DND-41 (cell line): ENCODE data around the gene AFF1.

Experiments
- ATAC-seq: fragments of 200-7000 bp; cut with Tn5 transposase; 3 replicates; pipeline ENCODE4 v1.9.1; 2021; ENCODE audit warnings: low read depth; ENCODE audit not compliant: insufficient read depth
- DNase-seq: peaks from one replicate; pipeline ENCODE4 v3.0.0-alpha.2; 2020
- H2AFZ ChIP-seq: 2 replicates; pipeline ENCODE4 v1.6.0; 2012; ENCODE audit warnings: low read depth, low read length
- H3K27ac ChIP-seq: 2 replicates; pipeline ENCODE4 v1.5.1; 2012; ENCODE audit warnings: low read length, inconsistent platforms
- H3K27me3 ChIP-seq: fragments of 200-600 bp; sonication (generic); 2 replicates; pipeline ENCODE4 v1.6.0; 2012; ENCODE audit warnings: low read length, mild to moderate bottlenecking, inconsistent platforms; ENCODE audit not compliant: insufficient read depth, poor library complexity
- H3K36me3 ChIP-seq: 2 replicates; pipeline ENCODE4 v1.5.1; 2012; ENCODE audit warnings: low read length, inconsistent platforms; ENCODE audit not compliant: insufficient read depth
- H3K4me1 ChIP-seq: 2 replicates; pipeline ENCODE4 v1.5.1; 2012; ENCODE audit warnings: mild to moderate bottlenecking, low read length; ENCODE audit not compliant: insufficient read depth
- H3K4me2 ChIP-seq: 2 replicates; pipeline ENCODE4 v1.6.0; 2012; ENCODE audit warnings: mild to moderate bottlenecking, moderate library complexity, low read length, inconsistent platforms; ENCODE audit not compliant: insufficient read depth
- H3K4me3 ChIP-seq, 2 experiments: fragments of 200-600 bp in 1 of 2; shearing (Covaris generic) in 1 of 2; 2 replicates each; pipeline ENCODE4 v1.5.1; 2012 to 2016; ENCODE audit warnings: inconsistent platforms in 2 of 2, low read length in 2 of 2, mild to moderate bottlenecking in 2 of 2, low read depth in 1 of 2, moderate library complexity in 1 of 2
- H3K79me2 ChIP-seq: 2 replicates; pipeline ENCODE4 v1.6.0; 2012; ENCODE audit warnings: low read length, inconsistent platforms; ENCODE audit not compliant: insufficient read depth
- H3K9ac ChIP-seq: 2 replicates; pipeline ENCODE4 v1.6.0; 2012; ENCODE audit warnings: low read depth, mild to moderate bottlenecking, inconsistent platforms, low read length, moderate library complexity
- H3K9me3 ChIP-seq: 2 replicates; pipeline ENCODE4 v1.5.1; 2012; ENCODE audit warnings: low read length, moderate library complexity, mild to moderate bottlenecking, inconsistent platforms; ENCODE audit not compliant: insufficient read depth, severe bottlenecking
- H4K20me1 ChIP-seq: 2 replicates; pipeline ENCODE4 v1.6.0; 2012; ENCODE audit warnings: low read length; ENCODE audit not compliant: insufficient read depth
- EZH2 ChIP-seq: IDR thresholded peaks from 3 replicates; pipeline ENCODE4 v1.6.1; 2012; ENCODE audit warnings: borderline replicate concordance, low read depth, mild to moderate bottlenecking, moderate library complexity, low read length, inconsistent platforms; ENCODE audit not compliant: severe bottlenecking
- TF ChIP-seq, protein P1 (sequence below): IDR thresholded peaks from 2 replicates; pipeline ENCODE4 v1.5.1; 2012; ENCODE audit warnings: borderline replicate concordance, low read length, moderate library complexity, mild to moderate bottlenecking; ENCODE audit not compliant: poor library complexity, severe bottlenecking; ENCODE audit errors: extremely low read depth

Gene AFF1

DNA sequence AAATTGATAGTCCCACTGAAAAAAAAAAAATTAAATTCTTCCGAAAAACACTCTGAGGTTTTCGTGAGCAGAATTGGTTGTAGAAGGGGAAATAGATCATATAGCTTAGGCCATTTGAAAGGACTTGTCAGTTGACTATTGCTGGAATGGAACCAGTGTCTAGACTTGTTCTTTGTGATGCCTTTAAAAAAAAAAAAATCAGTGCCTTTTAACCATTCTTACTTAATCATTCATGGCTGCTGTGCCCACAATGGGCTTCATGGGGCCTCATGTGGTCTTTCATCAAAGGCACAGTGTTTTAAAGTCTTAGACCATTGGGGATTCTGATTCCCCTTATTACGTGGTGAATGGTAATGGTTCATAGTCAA, 139.3 kb downstream of the AFF1 start:
- peaks cover 7% of the 10 kb centered on the region; the same call in 1 of the 2 replicates for H3K36me3 ChIP-seq
- H2AFZ ChIP-seq: no peak overlapping the region
- DNase-seq: no peak
- H3K27me3 ChIP-seq: no peaks in the 10 kb centered on the region
- H3K4me1 ChIP-seq: peaks cover 34% of the 10 kb centered on the region
- no peaks in the 10 kb centered on the region for H3K9me3 ChIP-seq
- H3K9ac ChIP-seq: 0 out of 2 replicates have a peak overlapping the region, but pooled peaks have one; percentile 1
- H3K4me3 ChIP-seq: no peak overlapping the region; a peak in 1 of 4 replicates
- TF ChIP-seq, protein P1, sequence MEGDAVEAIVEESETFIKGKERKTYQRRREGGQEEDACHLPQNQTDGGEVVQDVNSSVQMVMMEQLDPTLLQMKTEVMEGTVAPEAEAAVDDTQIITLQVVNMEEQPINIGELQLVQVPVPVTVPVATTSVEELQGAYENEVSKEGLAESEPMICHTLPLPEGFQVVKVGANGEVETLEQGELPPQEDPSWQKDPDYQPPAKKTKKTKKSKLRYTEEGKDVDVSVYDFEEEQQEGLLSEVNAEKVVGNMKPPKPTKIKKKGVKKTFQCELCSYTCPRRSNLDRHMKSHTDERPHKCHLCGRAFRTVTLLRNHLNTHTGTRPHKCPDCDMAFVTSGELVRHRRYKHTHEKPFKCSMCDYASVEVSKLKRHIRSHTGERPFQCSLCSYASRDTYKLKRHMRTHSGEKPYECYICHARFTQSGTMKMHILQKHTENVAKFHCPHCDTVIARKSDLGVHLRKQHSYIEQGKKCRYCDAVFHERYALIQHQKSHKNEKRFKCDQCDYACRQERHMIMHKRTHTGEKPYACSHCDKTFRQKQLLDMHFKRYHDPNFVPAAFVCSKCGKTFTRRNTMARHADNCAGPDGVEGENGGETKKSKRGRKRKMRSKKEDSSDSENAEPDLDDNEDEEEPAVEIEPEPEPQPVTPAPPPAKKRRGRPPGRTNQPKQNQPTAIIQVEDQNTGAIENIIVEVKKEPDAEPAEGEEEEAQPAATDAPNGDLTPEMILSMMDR: no peak
- TF ChIP-seq EZH2: no peak
- peak overlapping the region; percentile 46 for H3K4me2 ChIP-seq
- H3K79me2 ChIP-seq: peaks cover 92% of the 10 kb centered on the region
- H3K27ac ChIP-seq: peak overlapping the region; percentile 7
- ATAC-seq: peak; percentile 30; the same call in 2 of the 3 replicates
- H4K20me1 ChIP-seq: peaks cover 9% of the 10 kb centered on the region

DNA sequence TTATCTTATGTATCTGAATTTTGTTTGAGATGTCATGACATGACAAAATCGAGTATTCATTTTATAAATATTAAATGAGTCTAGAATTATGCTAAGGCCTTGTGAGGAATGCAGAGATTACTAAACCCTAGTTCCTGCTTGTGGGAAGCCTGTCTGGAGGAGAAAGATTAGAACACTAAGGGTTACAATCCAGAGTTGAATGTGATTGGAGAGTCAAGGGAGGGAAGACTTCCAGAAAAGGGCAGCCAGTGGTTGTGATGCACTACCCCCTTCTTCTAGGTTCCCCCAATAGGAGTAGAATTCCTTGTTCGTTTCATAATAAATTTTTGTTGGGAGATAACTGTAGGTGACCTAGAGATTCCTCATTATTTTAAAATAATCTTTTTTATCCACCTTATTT, 141.1 kb downstream of the AFF1 start:
- Histone ChIP-seq H3K27ac (no peak overlapping the region), H3K9ac (no peak overlapping the region), H4K20me1 (peaks cover 19% of the 10 kb centered on the region), H3K4me1 (peaks cover 43% of the 10 kb centered on the region), H3K36me3 (peaks cover 7% of the 10 kb centered on the region; the same call in 1 of the 2 replicates), H3K27me3 (no peaks in the 10 kb centered on the region), H2AFZ (no peak overlapping the region), H3K4me2 (no peak overlapping the region), H3K9me3 (no peaks in the 10 kb centered on the region), H3K4me3 (no peak overlapping the region), H3K79me2 (peaks cover 92% of the 10 kb centered on the region)
- DNase-seq (no peak), ATAC-seq (no peak)
- TF ChIP-seq, protein P1: no peak

DNA sequence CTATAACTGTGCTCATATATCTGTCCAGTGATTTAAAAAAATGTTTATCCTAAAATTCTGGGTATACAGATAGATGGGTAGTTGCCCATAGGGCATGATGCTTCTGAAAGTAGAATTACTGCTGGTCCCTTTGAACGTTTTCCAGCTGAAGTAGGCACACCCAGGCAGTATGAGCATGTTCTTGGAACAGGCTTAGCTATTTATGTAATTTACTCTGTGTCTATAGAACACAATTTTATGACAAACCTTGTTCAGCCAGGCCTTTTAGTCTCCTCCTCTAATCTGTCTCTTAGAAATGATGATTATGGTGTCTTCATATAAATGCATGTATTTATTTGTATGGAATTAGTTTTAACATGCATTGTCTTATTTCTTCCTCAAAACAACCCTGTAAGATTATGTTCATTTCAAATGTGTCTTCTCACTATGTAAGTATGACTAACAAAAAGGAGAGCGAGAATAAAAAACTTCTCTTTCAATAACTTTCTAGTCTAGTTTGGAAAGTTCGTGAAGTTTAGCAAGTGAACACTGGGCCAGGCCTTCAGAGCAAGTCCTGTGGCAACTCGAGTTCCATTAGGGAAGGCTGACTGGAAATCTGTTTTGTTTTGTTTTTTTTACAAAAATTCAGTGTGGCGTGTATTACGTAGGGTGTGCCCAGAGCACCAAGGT, 142.0 kb downstream of the AFF1 start:
- no peak for DNase-seq
- H3K9ac ChIP-seq: no peak overlapping the region
- peaks cover 19% of the 10 kb centered on the region for H4K20me1 ChIP-seq
- H3K4me3 ChIP-seq: no peak overlapping the region
- no peaks in the 10 kb centered on the region for H3K9me3 ChIP-seq
- no peak overlapping the region for H2AFZ ChIP-seq
- H3K36me3 ChIP-seq: peaks cover 9% of the 10 kb centered on the region; the same call in 1 of the 2 replicates
- H3K79me2 ChIP-seq: peaks cover 91% of the 10 kb centered on the region
- no peak overlapping the region for H3K4me2 ChIP-seq
- no peaks in the 10 kb centered on the region for H3K27me3 ChIP-seq
- TF ChIP-seq, protein P1: no peak
- no peak for TF ChIP-seq EZH2
- no peak for ATAC-seq
- H3K4me1 ChIP-seq: peaks cover 36% of the 10 kb centered on the region
- H3K27ac ChIP-seq: no peak overlapping the region
